GM23248 (cell line): ENCODE results near the gene SEL1L2. TPM values are rescaled to one million over a fixed set of nuclear protein-coding genes. Genes with fewer than 3 reads are reported as not detected.
A peak's percentile ranks its signal among the peaks of the same experiment; 100 is the strongest.
"Not testable (repeated sequence)": the region's sequence is repeated elsewhere in the genome, so short reads cannot be mapped to it uniquely, and the experiment has no call there.

Experiments used
- DNase-seq: peaks from one replicate; pipeline ENCODE4 v3.0.0-alpha.2; 2015
- H2AFZ ChIP-seq: fragments of 200-600 bp; sonication (generic); 2 replicates; pipeline ENCODE4 v1.6.1; 2016; ENCODE audit warnings: antibody characterized with exemption
- H3F3A ChIP-seq: fragments of 200-600 bp; sonication (generic); 2 replicates; pipeline ENCODE4 v1.6.1; 2016; ENCODE audit warnings: mild to moderate bottlenecking, antibody characterized with exemption, mixed run types; ENCODE audit not compliant: insufficient read depth
- H3K27ac ChIP-seq: fragments of 200-600 bp; sonication (generic); 2 replicates; pipeline ENCODE4 v1.5.1; 2016; ENCODE audit warnings: mild to moderate bottlenecking
- H3K27me3 ChIP-seq: fragments of 200-600 bp; sonication (generic); replicated peaks from 2 replicates; pipeline ENCODE4 v1.6.1; 2016; ENCODE audit warnings: mild to moderate bottlenecking; ENCODE audit not compliant: insufficient read depth
- H3K36me3 ChIP-seq: fragments of 200-600 bp; sonication (generic); 2 replicates; pipeline ENCODE4 v1.6.1; 2016; ENCODE audit warnings: low read depth, mild to moderate bottlenecking
- H3K4me1 ChIP-seq: fragments of 200-600 bp; sonication (generic); 2 replicates; pipeline ENCODE4 v1.6.1; 2016; ENCODE audit warnings: mild to moderate bottlenecking; ENCODE audit not compliant: insufficient read depth
- H3K4me2 ChIP-seq: fragments of 200-600 bp; sonication (generic); one replicate; pipeline ENCODE4 v1.6.1; 2016; ENCODE audit warnings: mild to moderate bottlenecking; ENCODE audit not compliant: unreplicated experiment
- H3K4me3 ChIP-seq: fragments of 200-600 bp; sonication (generic); 2 replicates; pipeline ENCODE4 v1.5.1; 2016; ENCODE audit warnings: mild to moderate bottlenecking
- H3K79me2 ChIP-seq: fragments of 200-600 bp; sonication (generic); 2 replicates; pipeline ENCODE4 v1.6.1; 2016; ENCODE audit warnings: mild to moderate bottlenecking; ENCODE audit not compliant: insufficient read depth
- H3K9ac ChIP-seq: fragments of 200-600 bp; sonication (generic); 2 replicates; pipeline ENCODE4 v1.6.1; 2016; ENCODE audit warnings: mild to moderate bottlenecking
- H3K9me2 ChIP-seq: fragments of 200-600 bp; sonication (generic); 2 replicates; pipeline ENCODE4 v1.6.1; 2016; ENCODE audit warnings: mixed run types, mild to moderate bottlenecking, moderate library complexity; ENCODE audit not compliant: insufficient read depth
- H3K9me3 ChIP-seq: fragments of 200-600 bp; sonication (generic); one replicate; pipeline ENCODE4 v1.6.1; 2017; ENCODE audit warnings: low read depth
- H4K20me1 ChIP-seq: fragments of 200-600 bp; sonication (generic); 2 replicates; pipeline ENCODE4 v1.6.0; 2016; ENCODE audit not compliant: insufficient read depth
- EZH2 ChIP-seq: fragments of 200-600 bp; sonication (generic); IDR thresholded peaks from 2 replicates; pipeline ENCODE4 v1.6.1; 2018; ENCODE audit warnings: antibody characterized with exemption, mild to moderate bottlenecking; ENCODE audit not compliant: insufficient read depth, poor library complexity, severe bottlenecking
- EZH2phosphoT487 ChIP-seq: fragments of 200-600 bp; sonication (generic); IDR thresholded peaks from 2 replicates; pipeline ENCODE4 v1.6.1; 2018; ENCODE audit warnings: antibody characterized with exemption, moderate library complexity, mild to moderate bottlenecking, low read depth; ENCODE audit not compliant: insufficient read depth
- WGBS, 2 experiments: methylation state at CpG; one replicate each; pipeline ENCODE4 v1.1.6; 2015 to 2017; ENCODE audit warnings: low lambda C conversion rate in 2 of 2, low coverage in 1 of 2; ENCODE audit errors: missing lambda C conversion rate in 2 of 2; 5-methylcytosine and 5-hydroxymethylcytosine counted together
- in situ Hi-C: fragments of 300-500 bp; cut with MboI; formaldehyde crosslinking; loops from 2 replicates; pipeline ENCODE4 v1.15.0; 2020
- polyA plus RNA-seq: library from polyadenylated mRNA; unstranded; fragments of >200 nt; fragmentation: Nextera tagmentation; extraction: Ambion mirVana; gene quantifications from 2 replicates; pipeline ENCODE4 v1.2.1, GENCODE V29; 2016
- total RNA-seq: library from RNA; depleted of rRNA; stranded (reverse); fragments of >200 nt; shearing (Covaris generic); gene quantifications from 2 replicates; pipeline ENCODE4 v1.2.3, GENCODE V29; 2014

The SEL1L2 gene
- total and polyA plus RNA-seq, 2 experiments from 2014 or later: 0.73 TPM; not detected in 1

DNA sequence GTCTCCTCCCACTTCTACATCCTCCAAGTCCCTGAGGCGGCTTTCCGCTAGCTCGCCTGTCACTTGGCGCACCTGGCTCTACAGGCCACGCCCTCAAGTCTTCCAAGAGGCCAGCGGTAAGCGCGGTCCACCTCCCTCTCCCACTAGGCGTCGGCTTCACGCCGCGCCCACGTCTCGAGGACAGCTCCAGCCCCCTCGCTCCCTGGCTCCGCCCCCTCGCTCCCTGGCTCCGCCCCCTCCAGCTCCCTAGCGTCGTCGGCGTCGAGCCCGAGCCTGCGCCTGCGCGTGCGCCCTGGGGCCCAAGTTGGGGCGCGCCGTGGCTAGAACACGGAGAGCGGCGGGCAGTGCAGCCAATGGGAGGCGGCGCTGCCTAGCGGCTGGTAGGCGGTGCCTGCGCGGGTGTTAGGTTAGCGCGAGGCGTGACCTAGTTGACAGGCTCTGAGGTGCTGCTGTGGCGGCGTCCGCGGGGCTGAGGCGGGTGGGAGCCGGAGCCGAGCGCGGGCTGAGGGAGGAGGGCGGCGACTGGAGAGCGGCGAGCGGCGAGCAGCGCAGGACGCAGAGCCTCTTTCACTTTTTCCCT lies 4.8 kb upstream of the SEL1L2 start, which contains the start of gene MACROD2:
Gene MACROD2, plus strand, starts transcription at position 431 of the 580 bp plus-strand sequence.
- Histone ChIP-seq H4K20me1 (no peaks in the 10 kb centered on the region), H3K9me2 (no peaks in the 10 kb centered on the region), H3K27me3 (no peaks in the 10 kb centered on the region), H3K4me2 (peak within 1 kb of the TSS; percentile 71), H3K27ac (no peak within 1 kb of the TSS), H3K4me1 (no peaks in the 10 kb centered on the region), H3K9ac (peak within 1 kb of the TSS; percentile 49), H3K79me2 (no peaks in the 10 kb centered on the region), H3K36me3 (no peaks in the 10 kb centered on the region), H3K9me3 (no peaks in the 10 kb centered on the region), H3F3A (no peaks in the 10 kb centered on the region), H2AFZ (peak within 1 kb of the TSS; percentile 92), H3K4me3 (peak within 1 kb of the TSS; percentile 73)
- WGBS, 2 experiments: 1 to 2% methylated on average over 20 to 60 of the region's 61 CpGs
- DNase-seq: peak; percentile 98
- in situ Hi-C loops: no loop called here
- TF ChIP-seq EZH2phosphoT487 (no peak), EZH2 (no peak)

DNA sequence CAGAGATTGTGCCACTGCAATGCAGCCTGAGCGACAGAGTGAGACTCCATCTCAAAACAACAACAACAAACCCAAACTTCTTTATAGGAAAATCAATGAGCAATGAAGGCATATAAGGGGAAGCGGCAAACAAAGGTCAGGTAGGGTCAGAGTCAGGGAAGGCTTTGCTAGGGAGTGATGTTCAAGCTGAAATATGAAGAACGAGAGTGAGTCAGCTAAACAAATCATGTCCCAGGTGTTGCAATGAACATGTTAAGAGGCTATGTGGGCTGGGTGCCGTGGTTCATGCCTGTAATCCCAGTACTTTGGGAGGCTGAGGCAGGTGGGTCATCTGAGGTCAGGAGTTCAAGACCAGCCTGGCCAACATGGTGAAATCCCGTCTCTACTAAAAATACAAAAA lies 1.5 kb upstream of the SEL1L2 start:
- H3K4me2 ChIP-seq, H3K9me3 ChIP-seq, H3K27me3 ChIP-seq, H3F3A ChIP-seq, H3K9me2 ChIP-seq, H2AFZ ChIP-seq, H3K27ac ChIP-seq, H3K79me2 ChIP-seq, in situ Hi-C loops, H3K4me1 ChIP-seq, H3K4me3 ChIP-seq, H3K9ac ChIP-seq, H4K20me1 ChIP-seq, DNase-seq, H3K36me3 ChIP-seq: not testable (repeated sequence)
- 79 to 84% methylated on average over 5 of the region's 5 CpGs for WGBS, 2 experiments

DNA sequence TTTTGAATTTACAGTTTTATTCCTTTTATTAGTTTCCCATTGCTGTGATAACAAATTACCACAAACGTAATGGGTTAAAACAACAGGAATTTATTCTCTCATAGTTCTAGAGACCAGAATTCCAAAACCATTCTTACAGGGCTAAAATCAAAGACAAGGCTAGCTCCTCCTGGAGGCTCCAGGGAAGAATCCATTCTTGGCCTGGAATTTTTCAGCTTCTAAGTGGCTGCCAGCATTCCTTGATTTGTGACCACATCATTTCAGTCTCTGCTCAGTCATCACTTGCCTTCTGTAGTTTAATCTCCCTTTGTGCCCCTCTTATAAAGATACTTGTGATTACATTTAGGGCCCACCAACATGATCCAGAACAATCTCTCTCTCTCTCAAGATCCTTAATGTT lies 897 bp upstream of the SEL1L2 start:
- no peaks in the 10 kb centered on the region for H3K79me2 ChIP-seq
- H3F3A ChIP-seq: no peaks in the 10 kb centered on the region
- H3K27ac ChIP-seq: no peak overlapping the region
- TF ChIP-seq EZH2phosphoT487 (no peak), EZH2 (no peak)
- H3K27me3 ChIP-seq: no peaks in the 10 kb centered on the region
- 32 to 40% methylated on average over 1 of the region's 1 CpG for WGBS, 2 experiments
- no peak for DNase-seq
- no peak overlapping the region for H3K9ac ChIP-seq
- in situ Hi-C loops: no loop called here
- no peaks in the 10 kb centered on the region for H3K4me1 ChIP-seq
- no peak overlapping the region for H3K4me2 ChIP-seq
- H4K20me1 ChIP-seq: no peaks in the 10 kb centered on the region
- no peaks in the 10 kb centered on the region for H3K9me2 ChIP-seq
- no peaks in the 10 kb centered on the region for H3K36me3 ChIP-seq
- H3K9me3 ChIP-seq: no peaks in the 10 kb centered on the region
- no peak overlapping the region for H2AFZ ChIP-seq
- no peak overlapping the region for H3K4me3 ChIP-seq

DNA sequence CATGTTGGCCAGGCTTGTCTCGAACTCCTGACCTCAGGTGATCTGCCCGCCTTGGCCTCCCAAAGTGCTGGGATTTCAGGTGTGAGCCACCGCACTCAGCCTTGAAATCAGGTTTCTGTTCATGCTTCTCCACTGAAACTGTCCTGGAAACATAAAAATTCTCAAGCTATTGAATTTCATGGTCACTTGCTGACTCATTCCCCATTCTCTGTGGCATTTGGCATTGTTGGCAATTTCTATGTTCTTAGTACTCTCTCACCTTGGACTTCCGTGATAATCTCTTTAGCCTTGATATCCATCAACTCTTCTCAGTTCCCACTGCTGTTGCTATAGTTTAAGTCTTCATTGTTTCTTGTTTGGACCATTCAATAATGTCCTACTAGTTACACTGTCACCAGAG lies 6.2 kb downstream of the SEL1L2 start:
- Histone ChIP-seq H3K4me2 (no peak overlapping the region), H3K27ac (no peak overlapping the region), H2AFZ (no peak overlapping the region), H3K79me2 (no peaks in the 10 kb centered on the region), H3K36me3 (no peaks in the 10 kb centered on the region), H3K4me1 (no peaks in the 10 kb centered on the region), H3K27me3 (no peaks in the 10 kb centered on the region), H3F3A (no peaks in the 10 kb centered on the region), H3K9ac (no peak overlapping the region), H3K9me2 (no peaks in the 10 kb centered on the region), H3K9me3 (no peaks in the 10 kb centered on the region), H4K20me1 (no peaks in the 10 kb centered on the region), H3K4me3 (no peak overlapping the region)
- WGBS, 2 experiments: 50 to 57% methylated on average over 4 of the region's 4 CpGs
- peak; percentile 13 for DNase-seq
- TF ChIP-seq EZH2: no peak
- TF ChIP-seq EZH2phosphoT487: no peak
- in situ Hi-C loops: no loop called here

DNA sequence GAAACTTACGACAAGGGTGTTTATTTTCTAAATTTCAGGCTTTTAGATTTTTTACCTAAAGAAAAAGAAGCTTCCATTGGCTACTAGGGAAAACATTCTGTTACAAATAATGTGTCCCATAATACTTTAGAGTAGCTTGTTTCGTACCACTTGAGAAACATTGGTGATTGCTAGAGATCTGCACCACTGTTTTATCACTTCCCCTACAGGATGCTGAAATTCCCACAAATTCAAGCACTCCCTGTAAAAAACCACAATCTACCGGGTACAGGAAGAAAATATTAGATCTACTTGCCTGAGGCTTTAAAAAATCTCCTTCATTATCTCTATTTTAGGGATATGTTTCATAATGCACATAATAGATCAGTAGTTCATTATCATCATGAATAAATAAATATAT lies 29.9 kb downstream of the SEL1L2 start:
- Histone ChIP-seq H3K27me3 (no peaks in the 10 kb centered on the region), H3K4me1 (no peaks in the 10 kb centered on the region), H3K4me2 (no peak overlapping the region), H2AFZ (no peak overlapping the region), H3K4me3 (no peak overlapping the region), H3F3A (no peaks in the 10 kb centered on the region), H3K36me3 (no peaks in the 10 kb centered on the region), H3K27ac (no peak overlapping the region), H4K20me1 (no peaks in the 10 kb centered on the region), H3K9ac (no peak overlapping the region), H3K9me3 (no peaks in the 10 kb centered on the region), H3K79me2 (no peaks in the 10 kb centered on the region), H3K9me2 (no peaks in the 10 kb centered on the region)
- WGBS, 2 experiments: 49 to 53% methylated on average over 3 of the region's 3 CpGs
- TF ChIP-seq EZH2: no peak
- no peak for TF ChIP-seq EZH2phosphoT487
- in situ Hi-C loops: no loop called here
- no peak for DNase-seq
